GM19452 (cell line): ENCODE data around the gene TSPAN14.

Source experiments
- ATAC-seq: cut with Tn5 transposase; IDR thresholded peaks from one replicate; pipeline ENCODE4 v1.9.1; 2021; ENCODE audit not compliant: unreplicated experiment

The TSPAN14 gene

GRCh38 chr10:80486785-80487420 lies 32.8 kb downstream of the TSPAN14 start:
- no peak for ATAC-seq

- ATAC-seq = no peak
Observed at GRCh38 chr10:80487421-80487785, 33.3 kb downstream of the TSPAN14 start.

- ATAC-seq = no peak
Observed at GRCh38 chr10:80487791-80488538, 33.9 kb downstream of the TSPAN14 start.

- ATAC-seq = no peak
Observed at GRCh38 chr10:80488539-80489066, 34.5 kb downstream of the TSPAN14 start.

GRCh38 chr10:80489371-80490112 lies 35.4 kb downstream of the TSPAN14 start:
- no peak for ATAC-seq

GRCh38 chr10:80491251-80492102 lies 37.4 kb downstream of the TSPAN14 start:
- no peak for ATAC-seq

GRCh38 chr10:80492848-80493521 lies 38.9 kb downstream of the TSPAN14 start:
- ATAC-seq = peak; percentile 30

GRCh38 chr10:80493522-80494051 lies 39.5 kb downstream of the TSPAN14 start:
- peak; percentile 55 for ATAC-seq

GRCh38 chr10:80496555-80497172 lies 42.6 kb downstream of the TSPAN14 start:
- ATAC-seq = no peak

GRCh38 chr10:80497187-80498077 lies 43.3 kb downstream of the TSPAN14 start:
- no peak for ATAC-seq

GRCh38 chr10:80498078-80498832 lies 44.1 kb downstream of the TSPAN14 start:
- no peak for ATAC-seq

- ATAC-seq = no peak
Observed at GRCh38 chr10:80498833-80499741, 45.0 kb downstream of the TSPAN14 start.

GRCh38 chr10:80500572-80501380 lies 46.7 kb downstream of the TSPAN14 start:
- ATAC-seq = peak; percentile 60

GRCh38 chr10:80501381-80501912 lies 47.3 kb downstream of the TSPAN14 start:
- no peak for ATAC-seq

- ATAC-seq = no peak
Observed at GRCh38 chr10:80501913-80502521, 47.9 kb downstream of the TSPAN14 start.
